B cell (primary cell): Measurements from ENCODE around the gene SLC6A1. TPM values are rescaled to one million over a fixed set of nuclear protein-coding genes. Genes with fewer than 3 reads are reported as not detected.

Experiments used
- ATAC-seq: fragments of 200-7000 bp; cut with Tn5 transposase; one replicate; pipeline ENCODE4 v1.10.0; 2021; ENCODE audit warnings: low read depth, mild to moderate bottlenecking, moderate number of reproducible peaks, moderate library complexity
- CTCF ChIA-PET: fragments of 350-600 bp; sonication (Branson Sonifier 250); formaldehyde crosslinking; loops from one replicate; lab custom pipeline; 2021; ENCODE audit warnings: antibody characterized with exemption, inconsistent platforms; lab: Charles Lee
- POLR2A ChIA-PET: fragments of 350-600 bp; sonication (Branson Sonifier 250); formaldehyde crosslinking; loops from one replicate; lab custom pipeline; 2021; ENCODE audit warnings: antibody characterized with exemption; lab: Charles Lee
- DNase-seq: peaks from one replicate; pipeline ENCODE4 v3.0.0; 2013
- H2AFZ ChIP-seq: 2 replicates; pipeline ENCODE4 v1.6.1; 2012; ENCODE audit warnings: mild to moderate bottlenecking, low read depth, low read length; ENCODE audit not compliant: insufficient read depth, poor library complexity, severe bottlenecking
- H3K27ac ChIP-seq, 2 donors: 1 replicate in 1 of 2; 2 replicates in 1 of 2; pipeline ENCODE4 v1.5.1; 2012 to 2013; ENCODE audit warnings: low read length in 2 of 2, mild to moderate bottlenecking in 2 of 2, moderate library complexity in 1 of 2
- H3K27me3 ChIP-seq, 4 experiments: fragments of 200-600 bp in 1 of 4; sonication (generic) in 1 of 4; replicated peaks in 1 of 4; 1 replicate in 2 of 4; 2 replicates in 2 of 4; pipeline versions ENCODE4 v1.6.1 to v1.7.0; 2013 to 2016; ENCODE audit warnings: low read length in 3 of 4, mild to moderate bottlenecking in 2 of 4, mixed read lengths in 1 of 4, moderate library complexity in 1 of 4; ENCODE audit not compliant: insufficient read depth in 4 of 4, control insufficient read depth in 3 of 4; ENCODE audit errors: control extremely low read depth in 1 of 4
- H3K36me3 ChIP-seq, 2 experiments: replicated peaks in 1 of 2; 1 replicate in 1 of 2; 2 replicates in 1 of 2; pipeline versions ENCODE4 v1.6.1 to v1.7.1; 2013; ENCODE audit warnings: low read length in 1 of 2; ENCODE audit not compliant: insufficient read depth in 2 of 2, control insufficient read depth in 1 of 2; ENCODE audit errors: control extremely low read depth in 1 of 2, extremely low read depth in 1 of 2
- H3K4me1 ChIP-seq, 2 donors: fragments of 200-600 bp in 1 of 2; sonication (generic) in 1 of 2; 1 replicate in 1 of 2; 2 replicates in 1 of 2; pipeline versions ENCODE4 v1.5.1 to v1.6.1; 2013 to 2017; ENCODE audit warnings: low read length in 2 of 2; ENCODE audit not compliant: control insufficient read depth in 2 of 2, insufficient read depth in 2 of 2
- H3K4me2 ChIP-seq: replicated peaks from 2 replicates; pipeline ENCODE3; 2012; ENCODE audit warnings: mild to moderate bottlenecking, low read depth, low read length; ENCODE audit not compliant: poor library complexity, severe bottlenecking
- H3K4me3 ChIP-seq, 5 experiments: fragments of 200-600 bp in 1 of 5; sonication (generic) in 1 of 5; 1 replicate in 3 of 5; 2 replicates in 2 of 5; pipeline versions ENCODE4 v1.5.1 to v1.7.0; 2011 to 2016; ENCODE audit warnings: low read length in 4 of 5, mild to moderate bottlenecking in 4 of 5, low read depth in 2 of 5, control low read depth in 1 of 5, moderate library complexity in 1 of 5; ENCODE audit not compliant: insufficient read depth in 1 of 5; ENCODE audit errors: control extremely low read depth in 1 of 5, extremely low read depth in 1 of 5
- H3K79me2 ChIP-seq: fragments of 200-600 bp; sonication (generic); one replicate; pipeline ENCODE4 v1.6.0; 2016; ENCODE audit warnings: low read length; ENCODE audit not compliant: control insufficient read depth, insufficient read depth
- H3K9ac ChIP-seq: fragments of 200-600 bp; sonication (generic); 2 replicates; pipeline ENCODE4 v1.6.1; 2017; ENCODE audit warnings: mild to moderate bottlenecking, low read length, moderate library complexity
- H3K9me3 ChIP-seq, 3 donors: one replicate each; pipeline versions ENCODE4 v1.6.1 to v1.7.1; 2013; ENCODE audit warnings: low read length in 2 of 3; ENCODE audit not compliant: control insufficient read depth in 2 of 3, insufficient read depth in 1 of 3; ENCODE audit errors: control extremely low read depth in 1 of 3
- H4K20me1 ChIP-seq: 2 replicates; pipeline ENCODE4 v1.6.0; 2012; ENCODE audit warnings: mild to moderate bottlenecking, low read length; ENCODE audit not compliant: insufficient read depth, control insufficient read depth, poor library complexity, severe bottlenecking
- H3K27ac Mint-ChIP-seq: one replicate; pipeline ENCODE4 v1.8.0; 2021; ENCODE audit warnings: mixed read lengths
- H3K27me3 Mint-ChIP-seq: one replicate; pipeline ENCODE4 v1.8.0; 2021; ENCODE audit warnings: mixed read lengths
- H3K4me1 Mint-ChIP-seq: one replicate; pipeline ENCODE4 v1.8.0; 2021; ENCODE audit warnings: mixed read lengths
- H3K4me3 Mint-ChIP-seq: one replicate; pipeline ENCODE4 v1.8.0; 2021; ENCODE audit warnings: mixed read lengths
- H3K9me3 Mint-ChIP-seq: one replicate; pipeline ENCODE4 v1.8.0; 2022; ENCODE audit warnings: mixed read lengths; ENCODE audit not compliant: insufficient read depth
- CTCF ChIP-seq: fragments of 200-600 bp; IDR thresholded peaks from one replicate; pipeline ENCODE4 v1.8.0; 2022; ENCODE audit warnings: antibody characterized with exemption, mild to moderate bottlenecking
- EZH2 ChIP-seq: IDR thresholded peaks from 2 replicates; pipeline ENCODE4 v1.6.1; 2012; ENCODE audit warnings: borderline replicate concordance, low read depth, mild to moderate bottlenecking, moderate library complexity, low read length; ENCODE audit not compliant: insufficient read depth, poor library complexity, severe bottlenecking
- WGBS: methylation state at CpG from one replicate; pipeline ENCODE4 v1.1.5; 2013; ENCODE audit warnings: missing lambda C conversion rate; ENCODE audit not compliant: insufficient coverage; 5-methylcytosine and 5-hydroxymethylcytosine counted together
- intact Hi-C: fragments of 100-400 bp; cut with micrococcal nuclease; formaldehyde crosslinking; loops from one replicate; pipeline ENCODE4 v1.10.0; 2022
- polyA plus RNA-seq: library from polyadenylated mRNA; depleted of rRNA; stranded (reverse); fragments of >200 nt; gene quantifications from 2 replicates; pipeline ENCODE4 v1.2.3, GENCODE V29; 2012
- total RNA-seq, 2 donors: library from RNA; stranded (reverse); fragments of 120-200 nt in 1 of 2; gene quantifications; 1 replicate in 1 of 2; 2 replicates in 1 of 2; pipeline versions ENCODE4 v1.2.3 to v1.2.4, GENCODE V29; 2013 to 2022

SLC6A1 gene
- total and polyA plus RNA-seq, 2 donors (not counting 1 experiment from before 2014, with no cell fraction given), result not detected

GRCh38 chr3:11000528-11000927 lies 8.0 kb downstream of the SLC6A1 start:
- 33% methylated on average over 2 of the region's 2 CpGs for WGBS
- Histone ChIP-seq H3K9me3 (no peaks in the 10 kb centered on the region), H3K79me2 (no peaks in the 10 kb centered on the region)

More at GRCh38 chr3:11000528-11000927, 8.0 kb downstream of the SLC6A1 start:
- no peak for TF ChIP-seq CTCF
- no peak for TF ChIP-seq EZH2
- Histone ChIP-seq H3K4me3 (no peak overlapping the region), H4K20me1 (no peaks in the 10 kb centered on the region), H3K27ac (no peak overlapping the region), H3K9ac (no peak overlapping the region), H3K4me2 (no peak overlapping the region), H3K36me3 (no peaks in the 10 kb centered on the region), H3K27me3 (peaks cover 0 to 3% (median 0%) of the 10 kb centered on the region in 4 experiments), H3K4me1 (no peaks in the 10 kb centered on the region), H2AFZ (no peak overlapping the region)
- DNase-seq, result no peak
- ChIA-PET POLR2A (no interaction called here), CTCF (no interaction called here)
- no peaks in the 10 kb centered on the region for H3K9me3 Mint-ChIP-seq
- ATAC-seq, result no peak
- peaks cover 23% of the 10 kb centered on the region for H3K27me3 Mint-ChIP-seq
- intact Hi-C loops, result no loop called here
- H3K4me1 Mint-ChIP-seq, result no peaks in the 10 kb centered on the region
- H3K4me3 Mint-ChIP-seq, result no peak overlapping the region
- H3K27ac Mint-ChIP-seq, result no peak overlapping the region
